NT2/D1 (cell line): ENCODE measurements around the gene SLC5A4.

ENCODE experiments used
- DNase-seq: peaks from one replicate; pipeline ENCODE4 v3.0.0-alpha.2; 2011; ENCODE audit warnings: low read depth, low spot score
- H3K27me3 ChIP-seq: 2 replicates; pipeline ENCODE4 v1.6.0; 2011; ENCODE audit warnings: mild to moderate bottlenecking; ENCODE audit not compliant: insufficient read length, insufficient read depth
- H3K36me3 ChIP-seq: 2 replicates; pipeline ENCODE4 v1.6.1; 2011; ENCODE audit warnings: mild to moderate bottlenecking, low read length, mixed read lengths; ENCODE audit not compliant: insufficient read depth, insufficient read length
- H3K4me1 ChIP-seq: 2 replicates; pipeline ENCODE4 v1.5.1; 2011; ENCODE audit not compliant: insufficient read depth, insufficient read length
- H3K4me3 ChIP-seq: 2 replicates; pipeline ENCODE4 v1.5.1; 2011; ENCODE audit warnings: low read depth; ENCODE audit not compliant: insufficient read length
- H3K9ac ChIP-seq: 2 replicates; pipeline ENCODE4 v1.6.0; 2011; ENCODE audit warnings: low read depth; ENCODE audit not compliant: insufficient read length
- H3K9me3 ChIP-seq: 2 replicates; pipeline ENCODE4 v1.5.1; 2011; ENCODE audit warnings: mild to moderate bottlenecking, low read length; ENCODE audit not compliant: insufficient read depth
- SUZ12 ChIP-seq: IDR thresholded peaks from 2 replicates; pipeline ENCODE4 v1.6.1; 2011; ENCODE audit not compliant: insufficient read length, insufficient read depth; ENCODE audit errors: extremely low read depth
- YY1 ChIP-seq: IDR thresholded peaks from 2 replicates; pipeline ENCODE4 v1.6.1; 2011; ENCODE audit not compliant: insufficient read length, insufficient read depth
- ZNF274 ChIP-seq: IDR thresholded peaks from 2 replicates; pipeline ENCODE4 v1.6.1; 2011; ENCODE audit warnings: mild to moderate bottlenecking, low read depth, low read length

The SLC5A4 gene

DNA sequence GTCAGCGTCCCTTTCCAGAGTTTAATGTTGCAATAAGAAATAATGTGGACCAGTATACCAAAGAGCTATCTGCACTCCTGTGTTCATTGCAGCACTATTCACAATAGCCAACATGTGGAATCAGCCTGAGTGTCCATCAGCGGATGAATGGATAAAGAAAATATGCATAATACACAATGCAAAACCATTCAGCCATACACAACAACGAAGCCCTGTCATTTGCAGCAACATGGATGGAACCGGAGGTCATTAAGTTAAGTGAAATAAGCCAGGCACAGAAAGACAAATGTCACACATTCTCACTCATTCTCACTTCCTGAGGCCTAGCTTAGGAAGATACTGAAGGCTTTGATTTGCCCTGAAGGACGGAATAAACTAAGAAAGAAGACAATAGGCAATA, 22.1 kb downstream of the SLC5A4 start:
- Histone ChIP-seq H3K9me3 (no peaks in the 10 kb centered on the region), H3K4me1 (no peaks in the 10 kb centered on the region), H3K9ac (no peak overlapping the region), H3K36me3 (no peaks in the 10 kb centered on the region), H3K4me3 (no peak overlapping the region), H3K27me3 (no peaks in the 10 kb centered on the region)
- no peak for TF ChIP-seq ZNF274
- no peak for TF ChIP-seq SUZ12
- TF ChIP-seq YY1: no peak
- DNase-seq: no peak

- H3K4me3 ChIP-seq: no peak overlapping the region
- H3K9me3 ChIP-seq: no peaks in the 10 kb centered on the region
- no peak overlapping the region for H3K9ac ChIP-seq
- H3K4me1 ChIP-seq: no peaks in the 10 kb centered on the region
- DNase-seq: no peak
- H3K36me3 ChIP-seq: no peaks in the 10 kb centered on the region
- no peaks in the 10 kb centered on the region for H3K27me3 ChIP-seq
- no peak for TF ChIP-seq YY1
- no peak for TF ChIP-seq ZNF274
- no peak for TF ChIP-seq SUZ12
Measured at GRCh38 chr22:32232191-32232830, 22.8 kb downstream of the SLC5A4 start.

DNA sequence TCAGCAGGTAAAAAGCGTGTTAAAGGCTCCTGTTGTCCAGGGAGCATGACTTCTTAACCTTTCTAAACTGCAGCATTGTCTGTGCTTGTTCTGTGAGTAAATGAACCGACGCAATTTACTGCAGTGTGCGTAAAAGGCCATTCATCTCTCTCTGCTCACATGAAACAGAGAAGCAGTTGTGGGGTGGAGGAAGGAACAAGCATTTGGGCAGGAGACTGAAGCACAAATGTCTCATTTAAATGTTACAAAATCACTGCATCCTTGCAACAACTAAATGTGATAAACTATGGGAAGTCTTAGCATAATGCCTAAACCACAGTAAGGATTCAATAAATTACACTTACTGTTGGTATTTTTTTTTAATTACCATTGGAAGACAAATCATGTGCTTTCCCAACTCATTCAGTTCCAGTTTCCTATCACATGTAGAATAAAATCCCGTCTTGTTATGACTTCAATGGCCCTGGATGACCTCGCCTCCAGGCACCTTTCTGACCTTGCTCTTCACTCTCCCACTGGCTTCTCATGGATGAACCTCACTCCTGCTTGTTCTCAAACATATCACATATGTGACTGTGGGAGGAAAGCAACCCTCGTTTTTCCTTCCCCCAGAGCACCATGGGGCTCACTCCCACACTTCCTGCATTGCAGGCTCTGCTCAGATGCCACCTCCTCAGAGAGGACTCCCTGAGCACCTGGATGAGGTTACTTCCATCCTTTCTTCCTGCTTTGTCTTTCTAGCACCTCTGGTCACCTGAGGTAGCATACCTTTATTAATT, 28.6 kb downstream of the SLC5A4 start:
- no peak for TF ChIP-seq ZNF274
- TF ChIP-seq SUZ12: no peak
- no peak for TF ChIP-seq YY1
- Histone ChIP-seq H3K9me3 (no peaks in the 10 kb centered on the region), H3K4me1 (no peaks in the 10 kb centered on the region)

DNA sequence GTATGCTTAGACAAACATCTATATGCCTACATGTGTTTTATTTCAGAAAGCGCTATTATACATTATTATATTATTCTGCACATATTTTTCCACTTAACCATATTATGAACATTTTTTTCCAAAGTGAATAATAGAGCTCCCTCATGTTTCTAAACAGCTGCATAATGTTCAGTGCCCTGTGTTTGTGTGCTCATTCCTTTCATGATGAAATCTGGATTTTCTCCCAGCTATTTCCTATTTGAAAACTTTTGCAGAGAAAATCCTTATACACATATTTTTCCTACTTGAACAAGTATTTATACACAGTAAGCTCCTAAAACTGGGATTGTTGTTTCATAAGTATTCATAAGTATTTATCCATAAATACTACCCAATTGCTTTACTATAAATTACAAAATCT, 32.2 kb downstream of the SLC5A4 start:
- DNase-seq: no peak

More for the DNA sequence above, 28.6 kb downstream of the SLC5A4 start:
- Histone ChIP-seq H3K27me3 (no peaks in the 10 kb centered on the region), H3K9ac (no peak overlapping the region), H3K36me3 (no peaks in the 10 kb centered on the region), H3K4me3 (no peak overlapping the region)
- no peak for DNase-seq

DNA sequence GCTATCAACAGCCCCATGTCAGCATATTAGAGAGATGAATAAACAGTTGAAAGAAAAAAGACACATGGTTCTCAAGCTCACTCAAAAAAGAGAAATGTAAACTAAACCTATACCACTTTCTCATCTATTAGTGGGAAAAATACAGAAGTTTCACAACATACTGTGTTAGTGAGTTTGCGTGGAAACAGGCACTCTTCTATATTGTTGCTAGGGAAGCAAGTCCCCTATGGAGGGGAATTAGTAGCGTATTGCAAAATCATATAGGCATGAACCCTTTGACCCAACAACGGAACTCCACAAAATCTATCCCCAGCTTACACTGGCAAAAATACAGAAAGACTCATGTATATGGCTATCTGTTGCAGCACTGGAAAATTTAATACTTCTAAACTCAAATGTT, 36.1 kb downstream of the SLC5A4 start:
- Histone ChIP-seq H3K4me1 (no peaks in the 10 kb centered on the region), H3K36me3 (no peaks in the 10 kb centered on the region), H3K9me3 (no peaks in the 10 kb centered on the region), H3K27me3 (no peaks in the 10 kb centered on the region), H3K9ac (no peak overlapping the region), H3K4me3 (no peak overlapping the region)
- DNase-seq: no peak
- TF ChIP-seq ZNF274: no peak

More for the DNA sequence above, 32.2 kb downstream of the SLC5A4 start:
- TF ChIP-seq ZNF274 (no peak), YY1 (no peak), SUZ12 (no peak)
- Histone ChIP-seq H3K4me3 (no peak overlapping the region), H3K27me3 (no peaks in the 10 kb centered on the region), H3K36me3 (no peaks in the 10 kb centered on the region), H3K9ac (no peak overlapping the region), H3K4me1 (no peaks in the 10 kb centered on the region), H3K9me3 (no peaks in the 10 kb centered on the region)

DNA sequence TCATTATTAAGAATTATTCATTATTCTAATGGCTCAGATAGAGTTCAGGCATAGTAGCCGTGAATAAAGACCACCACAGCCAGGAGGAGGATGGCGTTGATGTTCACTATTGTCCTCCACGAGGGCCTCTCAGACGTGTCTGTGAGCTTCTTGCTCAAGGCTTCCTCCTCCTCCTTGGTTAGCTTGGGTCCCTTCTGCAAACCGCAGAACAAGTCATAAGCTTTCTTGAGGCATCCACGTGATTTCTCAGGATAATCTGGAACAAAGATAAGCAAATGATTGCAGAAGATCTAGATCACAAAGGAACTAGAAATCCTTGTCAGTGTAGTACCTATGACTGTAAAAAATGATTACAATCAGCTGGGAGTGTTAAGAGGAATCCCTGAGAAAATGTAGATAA, 36.7 kb downstream of the SLC5A4 start:
- TF ChIP-seq SUZ12 (no peak), ZNF274 (no peak), YY1 (no peak)
- H3K36me3 ChIP-seq: no peaks in the 10 kb centered on the region
- H3K27me3 ChIP-seq: no peaks in the 10 kb centered on the region
- H3K9me3 ChIP-seq: no peaks in the 10 kb centered on the region
- DNase-seq: no peak
- no peaks in the 10 kb centered on the region for H3K4me1 ChIP-seq
- no peak overlapping the region for H3K9ac ChIP-seq
- H3K4me3 ChIP-seq: no peak overlapping the region

GRCh38 chr22:32217465-32217864, 37.7 kb downstream of the SLC5A4 start:
- Histone ChIP-seq H3K9me3 (no peaks in the 10 kb centered on the region), H3K9ac (no peak overlapping the region), H3K36me3 (no peaks in the 10 kb centered on the region), H3K4me3 (no peak overlapping the region), H3K4me1 (no peaks in the 10 kb centered on the region), H3K27me3 (no peaks in the 10 kb centered on the region)
- DNase-seq: no peak
- TF ChIP-seq ZNF274: no peak
- no peak for TF ChIP-seq SUZ12
- TF ChIP-seq YY1: no peak
